HG03064 (cell line): ENCODE data around the gene C4BPB.

Experiments
- ATAC-seq: cut with Tn5 transposase; IDR thresholded peaks from one replicate; pipeline ENCODE4 v1.9.1; 2021; ENCODE audit warnings: low read depth; ENCODE audit not compliant: unreplicated experiment

Gene C4BPB

DNA sequence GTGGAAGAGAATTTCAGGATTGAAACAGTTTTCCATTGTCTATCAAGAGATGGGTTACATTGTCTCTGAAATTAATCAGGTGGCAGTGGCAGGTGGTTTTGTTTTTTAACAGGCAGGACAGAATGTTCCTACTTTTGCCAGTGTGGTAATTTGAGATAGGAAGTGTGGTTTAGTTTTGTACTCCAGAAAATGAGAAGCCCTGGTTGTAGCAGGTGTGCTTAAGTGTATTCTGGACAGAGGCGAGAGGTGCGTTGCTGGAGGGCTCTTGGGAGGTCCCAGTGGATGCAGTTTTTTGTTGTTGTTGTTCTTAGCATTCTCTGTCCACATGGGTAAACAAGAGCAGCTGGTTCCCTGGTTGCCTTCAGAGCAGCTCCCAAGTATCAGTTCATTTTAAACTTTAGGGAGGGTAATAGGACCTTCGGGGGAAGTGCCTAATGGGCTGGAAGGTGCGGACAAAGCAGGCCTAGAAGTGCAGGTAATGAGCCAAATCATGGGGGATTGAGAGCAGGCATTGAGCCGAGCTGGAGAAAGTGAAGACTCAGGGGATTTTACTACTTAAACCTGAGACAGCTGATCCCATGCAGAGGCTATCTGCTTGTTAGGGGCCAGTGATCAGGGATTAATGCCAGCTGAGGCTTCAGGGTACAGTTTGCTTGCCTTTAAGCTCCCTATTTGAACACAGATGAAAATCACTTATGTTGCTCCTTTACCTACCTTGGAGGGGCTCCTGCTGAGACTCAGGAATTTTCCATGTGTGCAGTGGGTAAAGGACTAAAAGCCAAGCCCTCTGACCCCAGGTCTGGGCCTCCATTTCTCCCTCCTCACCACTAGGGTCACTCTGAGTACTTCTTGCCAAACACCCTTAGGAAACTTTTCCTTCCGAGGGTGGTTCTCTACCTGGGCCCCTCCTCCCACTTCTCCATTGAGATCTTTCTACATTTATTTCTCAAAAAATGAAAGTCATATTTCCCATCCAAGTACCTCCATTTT is 29.5 kb upstream of the C4BPB start:
- ATAC-seq, result no peak

DNA sequence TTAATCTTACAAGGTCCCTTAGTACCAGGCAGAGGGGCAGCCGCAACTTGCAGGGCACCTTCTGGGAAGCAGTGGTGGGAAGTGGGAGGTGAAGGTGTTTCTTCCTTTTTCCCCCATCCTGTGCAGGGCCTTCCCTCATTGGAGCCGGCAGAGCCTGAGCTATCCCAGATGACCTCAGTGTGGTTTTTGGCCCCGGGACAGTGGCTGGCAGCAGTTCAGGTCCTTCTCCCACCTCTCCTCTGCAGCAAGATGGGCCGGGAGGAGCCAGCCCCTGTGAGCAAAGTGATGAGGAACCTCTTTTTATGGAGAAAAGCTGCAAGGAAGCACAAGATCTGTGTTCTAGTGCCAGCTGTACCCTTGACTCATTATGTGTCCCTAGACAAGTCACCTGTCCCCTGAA is 28.8 kb upstream of the C4BPB start:
- ATAC-seq, result no peak

DNA sequence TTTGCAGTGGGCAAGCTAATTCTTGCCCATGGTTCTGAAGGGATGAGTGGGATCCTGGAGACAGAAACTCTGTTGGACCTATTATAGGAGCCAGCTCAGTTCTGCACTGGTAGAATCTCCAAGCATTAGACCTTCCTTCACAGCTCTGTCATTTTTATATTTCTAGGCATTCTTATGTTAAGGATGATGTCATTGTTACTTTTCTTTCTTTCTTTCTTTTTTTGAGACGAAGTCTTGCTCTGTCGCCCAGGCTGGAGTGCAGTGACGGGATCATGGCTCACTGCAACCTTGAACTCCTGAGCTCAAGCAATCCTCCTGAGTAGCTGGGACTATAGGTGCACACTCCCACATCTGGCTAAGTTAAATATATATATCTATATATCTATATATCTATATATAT is 28.1 kb upstream of the C4BPB start:
- no peak for ATAC-seq

DNA sequence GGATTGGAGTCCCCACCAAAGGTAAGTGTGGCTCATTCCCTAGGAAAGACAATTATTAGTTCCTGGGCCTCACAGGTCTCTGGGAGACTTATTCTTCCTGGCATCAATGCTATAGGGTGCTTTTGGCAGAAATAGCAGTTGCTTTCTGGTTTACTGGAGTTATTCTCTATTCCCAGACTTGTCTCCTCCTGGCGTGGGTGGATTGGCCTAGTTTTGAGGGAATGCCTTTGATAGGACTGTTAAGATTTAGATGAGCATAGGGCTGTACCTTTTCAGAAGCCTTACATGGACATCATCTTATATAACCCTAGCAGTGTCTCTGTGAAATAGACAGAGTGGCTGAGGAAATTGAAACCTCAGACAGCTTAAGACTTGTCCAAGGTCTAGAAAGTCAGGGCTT is 26.6 kb upstream of the C4BPB start:
- no peak for ATAC-seq

DNA sequence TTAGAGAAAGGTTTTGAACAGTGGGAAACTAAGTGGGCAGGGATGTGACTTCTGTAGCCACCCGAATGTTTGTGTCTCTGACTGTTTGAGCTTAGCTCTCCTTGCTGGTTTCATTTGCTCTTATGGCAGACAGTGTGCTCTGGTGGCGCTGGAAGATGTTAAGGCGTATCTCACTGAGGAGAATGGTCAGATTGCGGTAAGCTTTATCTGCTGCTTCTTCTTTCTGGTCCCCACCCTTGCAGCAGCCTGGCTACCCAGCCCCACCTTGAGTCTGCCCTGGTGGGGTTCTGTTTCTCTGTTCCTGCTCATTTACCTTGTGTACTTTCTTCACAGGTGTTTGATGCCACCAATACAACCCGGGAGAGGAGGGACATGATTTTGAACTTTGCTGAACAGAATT is 25.6 kb upstream of the C4BPB start:
- no peak for ATAC-seq

DNA sequence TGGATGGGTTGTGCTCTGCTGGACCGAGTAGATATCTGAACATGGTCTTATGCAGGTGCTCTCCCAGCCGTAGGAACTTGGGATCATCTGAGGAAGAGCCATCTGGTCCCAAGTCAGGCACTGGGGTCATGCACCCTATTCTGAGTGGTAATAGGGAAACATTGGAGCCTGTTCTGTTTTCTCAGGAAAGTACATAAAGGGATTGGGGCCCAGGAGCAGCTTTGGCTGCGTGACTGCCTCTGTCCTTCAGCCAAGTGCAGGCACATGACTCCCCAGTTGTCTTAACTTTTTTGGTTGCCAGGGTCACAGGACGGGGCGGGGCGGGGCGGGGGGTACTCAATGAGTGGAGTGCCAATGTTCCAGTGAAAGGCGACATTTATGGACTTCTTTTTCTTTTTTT is 24.1 kb upstream of the C4BPB start:
- ATAC-seq, result no peak

DNA sequence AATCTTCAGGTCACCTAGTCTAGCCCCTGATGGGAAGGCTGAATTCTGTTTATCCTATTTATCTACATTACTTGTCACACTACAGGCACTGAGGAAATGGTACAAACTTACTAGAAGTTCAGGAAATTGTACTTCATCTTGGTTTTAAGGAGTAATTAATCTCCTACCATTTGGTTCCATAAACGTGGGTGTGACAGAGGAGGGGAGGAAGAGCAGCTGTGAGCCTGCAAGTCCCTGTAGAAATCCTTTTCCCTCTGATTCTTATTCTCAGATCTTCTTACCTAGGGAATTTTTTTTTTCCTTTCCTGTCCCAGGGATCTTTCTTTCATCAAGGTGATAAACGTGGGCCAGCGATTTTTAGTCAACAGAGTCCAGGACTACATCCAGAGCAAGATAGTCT is 21.5 kb upstream of the C4BPB start:
- ATAC-seq, result no peak

DNA sequence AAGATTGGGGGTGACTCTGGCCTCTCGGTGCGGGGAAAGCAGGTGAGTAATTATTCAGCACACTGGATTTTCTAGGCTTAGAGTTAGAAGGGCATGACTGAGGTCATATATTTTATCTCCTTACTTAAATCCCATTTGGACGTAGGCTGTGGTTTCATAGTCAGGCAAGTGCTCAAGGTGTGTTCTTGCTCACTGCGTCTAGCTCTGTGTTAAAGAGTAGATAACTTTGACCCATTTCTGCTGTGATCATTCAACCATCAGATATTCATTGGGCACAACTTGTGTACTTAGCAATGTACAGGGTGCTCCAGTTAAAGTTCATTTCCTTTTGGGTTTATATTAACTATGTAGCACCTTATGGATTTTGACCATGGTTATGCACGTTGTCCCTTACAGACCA is 21.0 kb upstream of the C4BPB start:
- no peak for ATAC-seq

DNA sequence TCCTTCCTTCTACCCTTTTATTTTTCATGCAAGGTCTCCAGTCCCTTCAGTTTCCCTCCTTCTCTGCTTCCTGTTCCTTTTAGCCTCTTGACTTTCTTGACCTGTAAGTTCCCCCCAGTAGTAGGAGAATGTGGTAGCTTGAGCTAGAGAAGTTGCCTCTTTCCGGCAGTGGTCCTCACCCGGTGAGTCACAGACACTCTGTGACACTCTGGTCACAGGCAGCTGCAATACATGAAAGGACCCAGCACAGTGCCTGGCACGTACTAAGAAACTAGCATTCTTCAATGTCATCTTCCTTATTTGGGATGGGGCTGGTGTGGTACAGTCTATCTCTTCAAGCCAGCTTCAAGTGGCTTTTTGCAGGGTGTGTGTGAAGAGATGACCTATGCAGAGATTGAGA is 19.6 kb upstream of the C4BPB start:
- no peak for ATAC-seq

DNA sequence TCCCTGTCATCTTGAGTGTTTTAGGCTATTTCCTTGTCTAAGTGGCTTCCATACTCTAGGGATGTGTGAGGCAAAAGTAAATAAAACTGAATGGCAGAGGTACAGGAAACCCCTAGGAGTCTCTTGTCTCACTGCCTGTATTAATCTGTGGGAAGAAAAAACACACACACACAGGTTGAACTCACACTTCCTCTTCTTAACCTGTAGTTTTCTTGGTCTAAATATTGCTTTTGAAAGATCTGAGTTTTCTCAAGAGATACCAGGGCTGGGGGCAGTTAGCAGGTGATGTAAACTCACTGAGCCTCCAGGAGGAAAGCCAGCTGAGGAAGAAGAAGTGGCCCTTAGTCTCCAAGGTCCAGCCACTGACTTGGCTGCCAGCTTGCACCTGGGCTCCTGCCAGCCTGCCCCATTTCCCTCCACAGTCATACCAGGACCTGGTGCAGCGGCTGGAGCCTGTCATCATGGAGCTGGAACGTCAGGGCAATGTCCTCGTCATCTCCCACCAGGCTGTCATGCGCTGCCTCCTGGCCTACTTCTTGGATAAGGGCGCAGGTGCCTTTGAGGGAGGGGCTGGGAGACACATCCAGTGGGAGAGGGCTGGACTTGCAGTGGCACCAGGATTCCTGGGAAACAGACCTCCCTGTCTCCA is 18.7 kb upstream of the C4BPB start:
- ATAC-seq, result no peak

DNA sequence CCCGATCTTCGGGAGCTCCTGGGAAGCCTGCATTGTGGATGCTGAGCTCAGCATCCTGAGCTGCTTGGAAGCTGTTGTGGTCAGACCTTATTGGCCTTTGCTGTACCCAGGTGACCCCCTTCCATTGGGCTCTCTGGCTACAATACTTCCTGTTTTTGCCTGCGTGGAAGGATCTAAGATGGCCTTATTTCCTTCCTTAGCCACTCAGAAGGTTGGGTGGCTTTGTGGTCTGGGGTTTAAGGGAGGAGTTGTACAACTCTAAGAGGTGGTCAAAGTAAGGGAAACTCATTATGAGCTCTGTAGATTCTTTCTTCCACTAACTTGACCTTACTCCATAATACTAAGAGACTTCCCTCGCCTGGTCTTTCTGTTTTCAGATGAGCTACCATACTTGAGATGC is 17.8 kb upstream of the C4BPB start:
- no peak for ATAC-seq

DNA sequence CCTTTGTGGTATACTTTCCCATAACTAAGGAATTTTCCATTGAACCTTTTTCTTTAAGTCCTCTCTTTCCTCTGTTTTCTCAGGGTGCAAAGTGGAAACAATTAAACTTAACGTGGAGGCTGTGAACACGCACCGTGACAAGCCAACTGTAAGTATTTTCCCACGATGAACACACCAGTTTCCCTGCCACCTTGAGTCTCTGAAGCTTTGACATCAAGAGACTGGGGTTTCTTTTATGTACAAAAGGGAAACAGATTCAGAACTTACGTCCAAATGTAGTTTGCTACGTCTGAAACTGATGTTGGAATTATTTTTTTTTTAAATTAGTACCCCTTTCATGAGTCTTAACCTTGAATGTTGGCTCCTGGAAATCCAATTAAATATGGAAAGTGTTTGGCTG is 17.2 kb upstream of the C4BPB start:
- ATAC-seq, result no peak

DNA sequence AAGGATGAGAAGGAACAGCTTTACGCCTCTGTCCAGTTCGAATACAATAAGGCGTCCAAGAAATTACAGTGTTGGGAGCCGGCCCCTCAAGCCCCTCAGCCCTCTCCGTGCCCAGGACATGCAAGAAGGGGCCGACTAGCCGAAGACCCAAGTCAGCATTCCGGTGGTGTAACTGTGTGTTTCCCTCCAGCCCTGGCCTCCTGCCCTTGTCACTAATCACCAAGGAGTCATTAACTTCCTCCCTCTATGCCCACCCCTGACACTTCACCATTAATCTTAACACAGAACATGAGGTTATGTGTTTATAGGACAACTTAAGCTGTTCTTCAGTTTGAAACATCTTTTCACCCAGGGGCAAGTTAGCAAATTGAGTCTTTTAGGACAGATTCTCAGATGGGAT is 16.4 kb upstream of the C4BPB start:
- ATAC-seq, result no peak

DNA sequence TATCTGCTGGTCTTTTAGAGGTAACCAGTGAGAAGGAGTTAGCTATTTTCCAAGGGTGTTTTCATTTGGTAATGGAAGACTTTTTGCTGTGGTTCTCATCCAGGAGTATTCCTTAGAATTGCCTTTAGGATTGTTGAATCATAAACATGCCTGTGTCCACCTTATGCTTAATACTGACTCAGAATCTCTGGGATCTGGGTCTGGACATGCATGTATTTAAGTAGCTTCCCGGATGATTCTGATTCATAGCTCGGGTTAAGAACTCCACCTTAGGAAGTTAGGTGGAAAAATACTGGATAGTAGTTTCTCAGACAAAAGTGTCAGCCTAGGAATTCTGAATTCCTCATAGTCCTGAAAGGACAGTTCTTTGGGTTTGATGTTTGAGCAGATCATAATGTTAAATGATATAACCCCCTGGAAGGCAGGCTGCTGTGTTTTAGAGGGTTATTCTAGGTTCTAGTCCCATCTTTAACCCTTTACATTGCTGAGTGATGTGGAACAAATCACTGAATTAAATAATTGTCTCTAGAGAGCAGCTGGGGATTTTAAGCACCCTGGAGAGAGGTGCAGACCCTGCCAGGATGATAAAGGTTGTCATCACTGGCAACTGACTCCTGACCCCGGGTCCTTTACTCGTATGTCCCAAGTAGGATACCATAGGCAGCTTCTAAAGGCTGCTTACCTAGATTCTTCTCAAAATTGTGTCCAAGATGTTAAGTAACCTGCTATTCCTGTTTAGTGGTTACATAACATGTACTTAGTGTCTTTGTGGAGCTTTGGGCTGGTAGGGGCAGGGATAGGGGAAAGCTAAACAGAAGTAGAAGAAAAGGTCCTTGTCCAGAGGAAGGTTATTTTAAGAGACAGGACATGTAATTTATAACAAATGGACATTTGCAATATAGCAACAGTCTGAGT is 14.5 kb upstream of the C4BPB start:
- no peak for ATAC-seq

DNA sequence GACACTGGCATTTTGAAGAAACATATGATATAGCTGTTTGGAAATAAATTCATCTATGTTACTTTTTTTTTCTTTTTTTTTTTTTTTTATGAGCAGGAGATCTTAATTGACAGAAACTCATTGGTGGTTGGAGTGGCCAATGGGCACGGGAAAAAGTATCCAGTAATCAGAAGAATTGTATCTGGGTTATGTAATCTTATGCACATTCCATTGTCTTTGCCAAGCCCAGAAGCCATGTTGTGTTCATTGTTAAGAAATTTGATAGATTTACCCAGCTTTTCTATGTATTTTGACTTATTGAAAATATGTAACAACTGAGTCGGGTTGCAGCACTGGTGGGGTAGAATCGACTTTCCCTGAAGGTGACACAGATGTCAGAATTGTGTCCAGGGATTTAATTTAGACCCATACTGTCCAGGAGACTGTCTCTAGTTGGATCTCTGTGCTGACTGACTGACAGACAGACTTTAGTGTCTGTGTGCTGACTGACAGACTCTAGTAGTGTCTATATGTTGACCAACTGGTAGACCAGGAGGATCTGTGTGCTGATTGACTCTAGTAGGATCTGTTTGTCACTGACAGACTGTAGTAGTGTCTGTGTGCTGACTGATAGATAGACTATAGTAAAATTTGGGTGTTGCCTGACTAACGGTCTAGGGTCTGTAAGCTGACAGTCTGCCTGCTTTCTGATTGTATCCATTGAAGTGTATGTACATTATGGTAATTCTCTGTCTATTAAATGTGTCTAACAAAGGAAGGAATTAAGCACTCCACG is 12.3 kb upstream of the C4BPB start:
- ATAC-seq, result no peak

DNA sequence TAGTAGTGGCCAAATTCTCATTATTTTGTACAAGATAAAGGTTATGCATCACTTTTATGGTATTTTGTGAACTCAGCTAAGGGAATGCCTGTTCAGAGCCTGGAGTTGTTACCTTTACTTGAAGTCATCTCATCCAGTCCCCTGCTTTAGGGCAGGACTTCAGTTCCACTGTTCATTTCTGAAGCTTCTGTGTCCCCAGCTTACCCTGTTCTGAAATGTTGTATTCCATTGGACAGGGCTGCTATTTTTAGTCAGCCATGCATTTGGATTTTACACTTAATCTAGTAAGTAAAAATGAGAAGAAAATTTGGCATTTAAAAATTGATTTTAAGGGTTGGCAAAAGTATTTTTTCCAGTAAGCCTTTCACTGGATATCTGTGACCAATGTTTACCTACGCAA is 11.6 kb upstream of the C4BPB start:
- ATAC-seq, result no peak

DNA sequence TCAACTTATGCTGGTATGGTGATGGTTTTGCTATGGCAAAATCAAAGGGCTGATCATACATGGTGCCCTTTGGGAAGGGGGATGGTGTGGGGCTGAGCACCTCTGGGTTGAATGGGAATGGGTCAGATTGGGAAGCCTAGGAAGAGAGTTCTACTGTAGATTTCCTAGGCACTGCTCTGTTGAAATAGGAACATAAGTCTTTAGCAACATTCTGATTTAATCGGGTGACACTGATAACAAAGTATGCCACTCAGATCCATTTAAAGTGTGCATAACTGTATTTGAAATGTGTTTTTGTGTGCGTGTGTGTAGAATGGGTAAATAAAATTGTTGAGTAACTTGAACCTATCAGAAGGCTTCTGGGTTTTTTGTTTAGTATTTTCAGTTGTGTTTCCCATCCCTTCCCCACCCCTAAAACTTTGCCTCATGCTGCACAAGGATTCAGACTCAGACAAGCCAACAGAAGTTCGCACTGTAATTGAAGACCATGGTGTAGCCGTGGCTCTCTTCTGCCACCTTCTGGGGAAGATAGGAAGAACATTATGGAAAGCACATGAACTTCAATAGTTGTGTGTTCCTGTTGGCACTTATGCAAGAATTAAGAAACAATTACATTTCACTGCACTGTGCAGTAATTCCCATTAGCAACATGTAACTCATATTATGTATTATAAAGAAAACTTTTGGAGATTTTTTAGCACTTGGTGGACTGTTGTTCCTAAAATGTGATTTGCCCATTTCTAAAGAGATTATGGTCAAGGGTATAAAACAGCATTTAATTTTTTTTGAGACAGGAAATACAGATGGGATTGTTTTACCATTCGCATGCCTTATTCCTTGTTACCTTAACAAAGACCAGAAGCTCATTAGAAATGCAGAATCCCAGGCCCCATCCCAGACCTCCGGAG is 10.9 kb upstream of the C4BPB start:
- no peak for ATAC-seq

DNA sequence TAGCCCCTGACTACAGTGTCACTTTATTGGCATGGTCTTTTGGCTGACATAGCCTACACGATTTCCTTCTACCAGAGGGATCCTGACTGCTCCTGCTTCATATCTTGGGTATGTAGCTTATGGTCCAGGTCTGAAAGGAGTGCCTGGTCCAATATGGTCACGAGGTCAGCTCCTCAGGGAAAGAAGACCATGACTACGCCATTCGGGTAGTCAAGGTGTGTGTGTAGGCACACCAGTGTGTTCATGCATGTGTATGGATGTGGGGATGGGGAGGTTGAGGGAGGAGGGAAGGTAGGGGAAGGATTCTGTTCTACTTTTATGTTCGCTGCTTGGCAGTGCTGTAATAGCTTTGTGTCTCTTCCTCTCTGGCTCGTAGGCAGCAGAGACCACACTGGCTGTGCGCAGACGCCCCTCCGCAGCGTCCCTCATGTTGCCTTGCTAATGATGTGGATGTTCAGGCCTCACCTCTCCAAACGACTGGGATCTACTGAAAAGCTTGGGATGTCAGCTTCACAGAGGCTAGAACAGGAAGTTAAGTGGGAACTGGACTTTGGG is 10.0 kb upstream of the C4BPB start:
- ATAC-seq, result no peak

DNA sequence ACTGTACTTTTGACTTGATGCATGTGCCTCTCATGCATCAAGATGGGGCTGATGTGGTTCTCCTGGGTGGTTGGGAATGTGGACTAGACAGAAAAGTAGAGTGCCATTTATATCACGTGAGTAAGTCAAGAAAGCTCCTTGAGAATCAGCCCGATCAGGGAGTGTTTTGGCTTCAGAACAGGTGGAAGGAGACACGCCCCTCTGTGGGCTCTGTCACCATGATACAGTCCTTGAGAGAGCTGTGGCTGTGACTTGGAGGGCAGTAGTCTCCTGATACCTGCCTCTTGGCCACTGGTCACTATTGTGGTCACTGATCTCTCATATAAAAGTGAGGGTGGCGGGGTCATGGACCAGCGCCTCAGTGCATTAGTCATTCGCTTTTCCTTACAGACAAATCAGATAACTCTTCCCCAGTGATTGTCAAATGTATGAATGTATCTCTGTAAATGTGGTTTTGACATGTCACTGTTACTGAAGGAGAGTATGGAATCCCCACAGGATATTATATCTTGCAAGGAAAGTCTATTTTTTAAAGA is 8.9 kb upstream of the C4BPB start:
- ATAC-seq, result no peak
